HEK293 (cell line): ENCODE measurements around the gene CLK4.

Experiments
- CTCF ChIP-seq: fragments of 450-650 bp; formaldehyde crosslinking; IDR thresholded peaks from 2 replicates; pipeline ENCODE4 v1.5.1; 2016; ENCODE audit warnings: missing biosample characterization, missing genetic modification characterization
- SCRT2 ChIP-seq: fragments of 450-650 bp; formaldehyde crosslinking; IDR thresholded peaks from 2 replicates; pipeline ENCODE4 v1.5.1; 2016; ENCODE audit warnings: missing biosample characterization, missing genetic modification characterization
- SP2 ChIP-seq: fragments of 450-650 bp; formaldehyde crosslinking; IDR thresholded peaks from 2 replicates; pipeline ENCODE4 v1.5.1; 2016; ENCODE audit warnings: missing biosample characterization, missing genetic modification characterization
- ZBTB20 ChIP-seq: fragments of 450-650 bp; formaldehyde crosslinking; IDR thresholded peaks from 2 replicates; pipeline ENCODE4 v1.5.1; 2016; ENCODE audit warnings: missing biosample characterization, missing genetic modification characterization
- ZNF521 ChIP-seq: fragments of 450-650 bp; formaldehyde crosslinking; IDR thresholded peaks from 2 replicates; pipeline ENCODE4 v1.5.1; 2017; ENCODE audit warnings: missing biosample characterization, mild to moderate bottlenecking, missing genetic modification characterization
- ZNF639 ChIP-seq: fragments of 450-650 bp; formaldehyde crosslinking; IDR thresholded peaks from 2 replicates; pipeline ENCODE4 v1.5.1; 2016; ENCODE audit warnings: missing biosample characterization, missing genetic modification characterization

DNA sequence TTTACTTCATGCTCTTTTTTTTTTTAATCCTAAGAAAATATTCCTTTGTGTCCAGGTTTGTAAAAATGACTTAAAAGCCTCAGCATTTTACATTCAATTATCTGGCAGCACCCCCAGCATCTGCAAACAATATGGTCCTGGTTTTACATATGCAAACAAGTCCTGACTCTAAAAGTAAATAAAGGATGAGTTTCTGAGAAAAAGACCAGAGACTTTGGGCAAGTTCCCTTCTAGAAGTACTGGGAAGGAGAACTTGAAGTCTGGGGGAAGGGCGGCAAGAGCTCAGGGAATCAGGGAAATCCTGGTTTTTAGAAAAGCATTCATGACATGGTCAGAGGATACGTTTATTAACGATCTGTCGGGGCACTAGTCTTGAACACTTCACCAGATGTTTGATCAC lies 62.5 kb downstream of the CLK4 start:
- TF ChIP-seq SP2 (tag by site-specific recombination) (no peak), SCRT2 (no peak), ZBTB20 (tag by site-specific recombination) (no peak), CTCF (tag by site-specific recombination) (no peak), ZNF521 (tag by site-specific recombination) (no peak), ZNF639 (tag by site-specific recombination) (no peak)
